Measurements from ENCODE around the gene PHACTR1. TPM values are rescaled to one million over a fixed set of nuclear protein-coding genes. Genes with fewer than 3 reads are reported as not detected.

PHACTR1 gene
- polyA plus RNA-seq, 1 of the 3 experiments (the other 2 are of a cell fraction) = 0.12 TPM

DNA sequence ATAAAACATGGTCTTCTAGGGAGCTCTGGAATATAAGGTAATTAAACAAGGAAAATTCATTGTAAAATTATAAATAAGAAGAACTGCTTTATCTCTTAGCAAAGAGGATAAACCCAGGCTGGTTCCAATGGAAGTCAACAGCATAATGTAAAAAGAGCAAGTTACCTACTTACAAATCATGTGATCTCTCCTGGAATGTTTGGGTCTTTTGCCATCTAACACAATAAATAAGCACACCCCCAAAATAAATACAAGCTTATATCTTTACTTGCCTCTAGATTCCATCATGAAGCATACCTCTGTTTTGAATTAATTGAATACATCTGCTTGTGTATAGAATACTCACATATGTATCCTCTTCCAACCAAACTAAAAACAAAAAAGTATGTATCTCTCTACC is 2.5 kb upstream of the PHACTR1 start (continued):
- TF ChIP-seq, protein P1, sequence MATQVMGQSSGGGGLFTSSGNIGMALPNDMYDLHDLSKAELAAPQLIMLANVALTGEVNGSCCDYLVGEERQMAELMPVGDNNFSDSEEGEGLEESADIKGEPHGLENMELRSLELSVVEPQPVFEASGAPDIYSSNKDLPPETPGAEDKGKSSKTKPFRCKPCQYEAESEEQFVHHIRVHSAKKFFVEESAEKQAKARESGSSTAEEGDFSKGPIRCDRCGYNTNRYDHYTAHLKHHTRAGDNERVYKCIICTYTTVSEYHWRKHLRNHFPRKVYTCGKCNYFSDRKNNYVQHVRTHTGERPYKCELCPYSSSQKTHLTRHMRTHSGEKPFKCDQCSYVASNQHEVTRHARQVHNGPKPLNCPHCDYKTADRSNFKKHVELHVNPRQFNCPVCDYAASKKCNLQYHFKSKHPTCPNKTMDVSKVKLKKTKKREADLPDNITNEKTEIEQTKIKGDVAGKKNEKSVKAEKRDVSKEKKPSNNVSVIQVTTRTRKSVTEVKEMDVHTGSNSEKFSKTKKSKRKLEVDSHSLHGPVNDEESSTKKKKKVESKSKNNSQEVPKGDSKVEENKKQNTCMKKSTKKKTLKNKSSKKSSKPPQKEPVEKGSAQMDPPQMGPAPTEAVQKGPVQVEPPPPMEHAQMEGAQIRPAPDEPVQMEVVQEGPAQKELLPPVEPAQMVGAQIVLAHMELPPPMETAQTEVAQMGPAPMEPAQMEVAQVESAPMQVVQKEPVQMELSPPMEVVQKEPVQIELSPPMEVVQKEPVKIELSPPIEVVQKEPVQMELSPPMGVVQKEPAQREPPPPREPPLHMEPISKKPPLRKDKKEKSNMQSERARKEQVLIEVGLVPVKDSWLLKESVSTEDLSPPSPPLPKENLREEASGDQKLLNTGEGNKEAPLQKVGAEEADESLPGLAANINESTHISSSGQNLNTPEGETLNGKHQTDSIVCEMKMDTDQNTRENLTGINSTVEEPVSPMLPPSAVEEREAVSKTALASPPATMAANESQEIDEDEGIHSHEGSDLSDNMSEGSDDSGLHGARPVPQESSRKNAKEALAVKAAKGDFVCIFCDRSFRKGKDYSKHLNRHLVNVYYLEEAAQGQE (IDR thresholded peaks at IDR 0.05; ENCODE audit: low read depth, low read length) = no peak
- TF ChIP-seq RCOR1 (IDR thresholded peaks at IDR 0.05; ENCODE audit: low read length) (no peak), FOXM1 (IDR thresholded peaks at IDR 0.05; ENCODE audit: low read depth) (no peak)

- Histone ChIP-seq H3K4me1 (ENCODE audit: control insufficient read depth in 1 of 2, insufficient read depth in 2 of 2, low read depth in 1 of 2, low read length in 1 of 2) (peaks cover 0 to 7% of the 10 kb centered on the region in 2 experiments; a peak in 2 of 4 replicates), H3K27ac (ENCODE audit: low read depth in 2 of 2, low read length in 1 of 2) (no peak overlapping the region), H3K79me2 (ENCODE audit: insufficient read depth) (no peaks in the 10 kb centered on the region), H3F3A (replicated peaks; ENCODE audit: insufficient read depth) (no peaks in the 10 kb centered on the region), H3K9me2 (no peaks in the 10 kb centered on the region), H3K9ac (no peak overlapping the region), H3K9me3 (no peaks in the 10 kb centered on the region), H3K36me3 (replicated peaks in 1 of 2; ENCODE audit: control insufficient read depth in 1 of 2, insufficient read depth in 2 of 2, low read length in 1 of 2) (no peaks in the 10 kb centered on the region), H3K27me3 (ENCODE audit: insufficient read depth) (no peaks in the 10 kb centered on the region), H3K4me3 (ENCODE audit: low read depth in 2 of 2, low read length in 1 of 2) (no peak overlapping the region), H3K4me2 (no peak overlapping the region), H2AFZ (ENCODE audit: low read depth) (no peak overlapping the region), H4K20me1 (ENCODE audit: insufficient read depth) (no peaks in the 10 kb centered on the region)
- TF ChIP-seq EP300 (IDR thresholded peaks at IDR 0.05; ENCODE audit: borderline replicate concordance in 1 of 2, low read depth in 1 of 2, low read length in 1 of 2) (no peak), GABPA (IDR thresholded peaks at IDR 0.05; ENCODE audit: low read depth) (no peak), TEAD4 (IDR thresholded peaks at IDR 0.05; ENCODE audit: borderline replicate concordance, insufficient read depth) (no peak)
- TF ChIP-seq, protein P2, sequence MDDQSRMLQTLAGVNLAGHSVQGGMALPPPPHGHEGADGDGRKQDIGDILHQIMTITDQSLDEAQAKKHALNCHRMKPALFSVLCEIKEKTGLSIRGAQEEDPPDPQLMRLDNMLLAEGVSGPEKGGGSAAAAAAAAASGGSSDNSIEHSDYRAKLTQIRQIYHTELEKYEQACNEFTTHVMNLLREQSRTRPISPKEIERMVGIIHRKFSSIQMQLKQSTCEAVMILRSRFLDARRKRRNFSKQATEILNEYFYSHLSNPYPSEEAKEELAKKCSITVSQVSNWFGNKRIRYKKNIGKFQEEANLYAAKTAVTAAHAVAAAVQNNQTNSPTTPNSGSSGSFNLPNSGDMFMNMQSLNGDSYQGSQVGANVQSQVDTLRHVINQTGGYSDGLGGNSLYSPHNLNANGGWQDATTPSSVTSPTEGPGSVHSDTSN (IDR thresholded peaks at IDR 0.05) = no peak
- WGBS (ENCODE audit: low lambda C conversion rate) = 64% methylated on average over 2 of the region's 2 CpGs
- CTCF ChIA-PET = no interaction called here
- POLR2A ChIA-PET = no interaction called here
- no peak for DNase-seq
Observed at GRCh38 chr6:12715437-12715836, 1.1 kb upstream of the PHACTR1 start.

DNA sequence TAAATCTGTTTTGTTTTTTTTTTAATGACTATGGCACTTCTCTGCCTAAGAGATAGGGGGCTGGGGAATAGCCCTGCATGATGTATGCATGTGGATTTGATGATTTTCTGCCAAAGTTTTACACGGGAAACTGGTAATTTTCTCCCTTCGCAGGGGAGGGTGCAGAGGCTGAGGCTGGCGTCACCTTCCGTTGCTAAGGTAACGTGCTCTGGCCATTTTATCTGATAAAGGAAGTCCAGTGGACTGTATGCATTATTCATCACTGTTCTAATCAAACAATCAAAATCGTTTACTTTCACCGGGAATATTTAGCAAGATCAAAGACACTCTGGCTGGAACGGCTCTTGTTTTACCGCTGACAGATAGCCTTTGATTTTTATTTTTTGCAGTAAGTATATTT is 789 bp downstream of the PHACTR1 start:
- Histone ChIP-seq H4K20me1 (ENCODE audit: insufficient read depth) (no peaks in the 10 kb centered on the region), H3K4me2 (peak overlapping the region; percentile 40; the same call in 1 of the 2 replicates), H3K27ac (ENCODE audit: low read depth in 2 of 2, low read length in 1 of 2) (no peak overlapping the region), H3K79me2 (ENCODE audit: insufficient read depth) (no peaks in the 10 kb centered on the region), H3K4me3 (ENCODE audit: low read depth in 2 of 2, low read length in 1 of 2) (0 out of 4 replicates have a peak overlapping the region, but pooled peaks of 1 of the 2 experiments have one; percentile 23), H3F3A (replicated peaks; ENCODE audit: insufficient read depth) (no peaks in the 10 kb centered on the region), H3K9me2 (no peaks in the 10 kb centered on the region), H3K27me3 (ENCODE audit: insufficient read depth) (no peaks in the 10 kb centered on the region), H3K9ac (no peak overlapping the region), H3K36me3 (replicated peaks in 1 of 2; ENCODE audit: control insufficient read depth in 1 of 2, insufficient read depth in 2 of 2, low read length in 1 of 2) (no peaks in the 10 kb centered on the region), H2AFZ (ENCODE audit: low read depth) (no peak overlapping the region), H3K4me1 (ENCODE audit: control insufficient read depth in 1 of 2, insufficient read depth in 2 of 2, low read depth in 1 of 2, low read length in 1 of 2) (peaks cover 0 to 7% of the 10 kb centered on the region in 2 experiments; a peak in 2 of 4 replicates), H3K9me3 (no peaks in the 10 kb centered on the region)
- WGBS (ENCODE audit: low lambda C conversion rate) = 12% methylated on average over 9 of the region's 9 CpGs
- TF ChIP-seq GATA2 (CRISPR knock-in tag; IDR thresholded peaks at IDR 0.05) (peak; percentile 37; the same call in 1 of the 2 replicates), FOSL2 (IDR thresholded peaks at IDR 0.05; ENCODE audit: borderline replicate concordance, low read depth) (no peak)
- peak; percentile 40 for DNase-seq
- ChIA-PET POLR2A (no interaction called here), CTCF (interaction anchor here (1.1 to 2.2 kb wide), 3 partner anchors 13 to 175 kb away, joined by 3 to 6 read pairs (median 4); no protein-coding TSS in a partner anchor)

All from SK-N-SH (cell line).